HL-60 (cell line): ENCODE data around the gene VAMP5.

Experiments
- DNase-seq, 2 experiments: peaks; one replicate each; pipeline ENCODE4 v3.0.0-alpha.2; 2010 to 2020; ENCODE audit warnings: low read depth in 1 of 2, low spot score in 1 of 2
- H3K27ac ChIP-seq: fragments of 250-450 bp; sonication (Bioruptor Pico); replicated peaks from 2 replicates; pipeline ENCODE4 v1.5.1; 2020; ENCODE audit warnings: mild to moderate bottlenecking, moderate library complexity
- H3K27me3 ChIP-seq: fragments of 250-450 bp; sonication (Bioruptor Pico); 2 replicates; pipeline ENCODE4 v1.5.1; 2021; ENCODE audit warnings: mild to moderate bottlenecking, moderate library complexity; ENCODE audit not compliant: insufficient read depth, poor library complexity, severe bottlenecking
- H3K4me3 ChIP-seq: replicated peaks from 2 replicates; pipeline ENCODE4 v1.5.1; 2011; ENCODE audit warnings: mild to moderate bottlenecking, control low read depth, low read length; ENCODE audit not compliant: insufficient read depth
- GABPA ChIP-seq: IDR thresholded peaks from 2 replicates; pipeline ENCODE4 v1.6.1; 2012; ENCODE audit warnings: low read depth
- POLR2AphosphoS5 ChIP-seq: IDR thresholded peaks from 2 replicates; pipeline ENCODE4 v1.6.1; 2012; ENCODE audit warnings: low read depth
- SPI1 ChIP-seq: IDR thresholded peaks from 2 replicates; pipeline ENCODE4 v1.6.1; 2012; ENCODE audit warnings: low read depth, mild to moderate bottlenecking, borderline replicate concordance
- TF ChIP-seq, protein P1 (sequence below): IDR thresholded peaks from one replicate; pipeline ENCODE4 v1.5.1; 2011; ENCODE audit warnings: low read length, control low read depth, inconsistent platforms; ENCODE audit not compliant: insufficient read depth
- TF ChIP-seq, protein P2 (sequence below): IDR thresholded peaks from 2 replicates; pipeline ENCODE4 v1.6.1; 2012; ENCODE audit warnings: low read depth; ENCODE audit not compliant: insufficient replicate concordance

The VAMP5 gene

DNA sequence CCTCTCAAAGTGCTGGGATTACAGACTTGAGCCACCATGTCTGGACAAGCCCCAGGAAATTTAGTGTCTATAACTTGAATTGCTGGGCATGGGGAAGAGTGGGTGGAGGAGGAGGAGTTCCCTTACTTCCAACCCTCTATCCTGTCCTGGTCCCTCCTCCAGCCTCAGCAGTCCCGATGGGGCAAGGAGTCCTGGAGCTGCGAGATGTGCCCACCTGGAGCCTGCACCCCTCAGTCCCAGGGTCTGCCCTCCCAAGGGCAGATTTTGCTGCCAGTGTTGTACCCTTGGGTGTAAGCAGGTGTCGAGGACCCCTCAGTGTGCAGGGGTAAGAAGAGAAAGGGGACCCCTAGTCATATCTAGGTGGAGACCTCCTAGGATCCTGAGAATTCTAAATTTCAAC is 4.0 kb upstream of the VAMP5 start:
- Histone ChIP-seq H3K27ac (peak overlapping the region; percentile 99), H3K4me3 (peak overlapping the region; percentile 70; the same call in 1 of the 2 replicates), H3K27me3 (no peaks in the 10 kb centered on the region)
- TF ChIP-seq GABPA (no peak), SPI1 (no peak), POLR2AphosphoS5 (no peak)
- no peak for DNase-seq

GRCh38 chr2:85582492-85582891 is 1.7 kb upstream of the VAMP5 start:
- no peak for DNase-seq
- no peak for TF ChIP-seq SPI1
- TF ChIP-seq, protein P1, sequence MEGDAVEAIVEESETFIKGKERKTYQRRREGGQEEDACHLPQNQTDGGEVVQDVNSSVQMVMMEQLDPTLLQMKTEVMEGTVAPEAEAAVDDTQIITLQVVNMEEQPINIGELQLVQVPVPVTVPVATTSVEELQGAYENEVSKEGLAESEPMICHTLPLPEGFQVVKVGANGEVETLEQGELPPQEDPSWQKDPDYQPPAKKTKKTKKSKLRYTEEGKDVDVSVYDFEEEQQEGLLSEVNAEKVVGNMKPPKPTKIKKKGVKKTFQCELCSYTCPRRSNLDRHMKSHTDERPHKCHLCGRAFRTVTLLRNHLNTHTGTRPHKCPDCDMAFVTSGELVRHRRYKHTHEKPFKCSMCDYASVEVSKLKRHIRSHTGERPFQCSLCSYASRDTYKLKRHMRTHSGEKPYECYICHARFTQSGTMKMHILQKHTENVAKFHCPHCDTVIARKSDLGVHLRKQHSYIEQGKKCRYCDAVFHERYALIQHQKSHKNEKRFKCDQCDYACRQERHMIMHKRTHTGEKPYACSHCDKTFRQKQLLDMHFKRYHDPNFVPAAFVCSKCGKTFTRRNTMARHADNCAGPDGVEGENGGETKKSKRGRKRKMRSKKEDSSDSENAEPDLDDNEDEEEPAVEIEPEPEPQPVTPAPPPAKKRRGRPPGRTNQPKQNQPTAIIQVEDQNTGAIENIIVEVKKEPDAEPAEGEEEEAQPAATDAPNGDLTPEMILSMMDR = no peak
- TF ChIP-seq POLR2AphosphoS5 = 0 out of 2 replicates have a peak, but pooled peaks have one; percentile 4

GRCh38 chr2:85583667-85584353 is 421 bp upstream of the VAMP5 start:
- no peak for DNase-seq
- TF ChIP-seq SPI1 (no peak), GABPA (no peak), POLR2AphosphoS5 (0 out of 2 replicates have a peak, but pooled peaks have one; percentile 2)
- TF ChIP-seq, protein P2, sequence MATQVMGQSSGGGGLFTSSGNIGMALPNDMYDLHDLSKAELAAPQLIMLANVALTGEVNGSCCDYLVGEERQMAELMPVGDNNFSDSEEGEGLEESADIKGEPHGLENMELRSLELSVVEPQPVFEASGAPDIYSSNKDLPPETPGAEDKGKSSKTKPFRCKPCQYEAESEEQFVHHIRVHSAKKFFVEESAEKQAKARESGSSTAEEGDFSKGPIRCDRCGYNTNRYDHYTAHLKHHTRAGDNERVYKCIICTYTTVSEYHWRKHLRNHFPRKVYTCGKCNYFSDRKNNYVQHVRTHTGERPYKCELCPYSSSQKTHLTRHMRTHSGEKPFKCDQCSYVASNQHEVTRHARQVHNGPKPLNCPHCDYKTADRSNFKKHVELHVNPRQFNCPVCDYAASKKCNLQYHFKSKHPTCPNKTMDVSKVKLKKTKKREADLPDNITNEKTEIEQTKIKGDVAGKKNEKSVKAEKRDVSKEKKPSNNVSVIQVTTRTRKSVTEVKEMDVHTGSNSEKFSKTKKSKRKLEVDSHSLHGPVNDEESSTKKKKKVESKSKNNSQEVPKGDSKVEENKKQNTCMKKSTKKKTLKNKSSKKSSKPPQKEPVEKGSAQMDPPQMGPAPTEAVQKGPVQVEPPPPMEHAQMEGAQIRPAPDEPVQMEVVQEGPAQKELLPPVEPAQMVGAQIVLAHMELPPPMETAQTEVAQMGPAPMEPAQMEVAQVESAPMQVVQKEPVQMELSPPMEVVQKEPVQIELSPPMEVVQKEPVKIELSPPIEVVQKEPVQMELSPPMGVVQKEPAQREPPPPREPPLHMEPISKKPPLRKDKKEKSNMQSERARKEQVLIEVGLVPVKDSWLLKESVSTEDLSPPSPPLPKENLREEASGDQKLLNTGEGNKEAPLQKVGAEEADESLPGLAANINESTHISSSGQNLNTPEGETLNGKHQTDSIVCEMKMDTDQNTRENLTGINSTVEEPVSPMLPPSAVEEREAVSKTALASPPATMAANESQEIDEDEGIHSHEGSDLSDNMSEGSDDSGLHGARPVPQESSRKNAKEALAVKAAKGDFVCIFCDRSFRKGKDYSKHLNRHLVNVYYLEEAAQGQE = no peak
- TF ChIP-seq, protein P1 = no peak
- H3K27me3 ChIP-seq = no peaks in the 10 kb centered on the region
- H3K4me3 ChIP-seq = no peak overlapping the region
- peak overlapping the region; percentile 17 for H3K27ac ChIP-seq

More at GRCh38 chr2:85582492-85582891, 1.7 kb upstream of the VAMP5 start:
- Histone ChIP-seq H3K4me3 (no peak overlapping the region), H3K27me3 (no peaks in the 10 kb centered on the region), H3K27ac (peak overlapping the region; percentile 19)

- Histone ChIP-seq H3K27me3 (no peaks in the 10 kb centered on the region), H3K27ac (peak overlapping the region; percentile 63), H3K4me3 (no peak overlapping the region)
- DNase-seq = peak in 1 of 2 experiments; percentile 35
- TF ChIP-seq SPI1 = peak; percentile 83
- TF ChIP-seq, protein P2 = no peak
Observed at GRCh38 chr2:85584857-85585780, 888 bp downstream of the VAMP5 start.
